ENCODE results near the gene DKC1. TPM values are rescaled to one million over a fixed set of nuclear protein-coding genes. Genes with fewer than 3 reads are reported as not detected.

Gene DKC1
- total and polyA plus RNA-seq, 2 of the 4 experiments (the other 2 are of a cell fraction), result 49.9 to 63.8 TPM

GRCh38 chrX:154738011-154738738, 24.5 kb upstream of the DKC1 start:
- Histone ChIP-seq H3K23ac (ENCODE audit: low read depth, low read length) (no peak overlapping the region), H4K8ac (ENCODE audit: low read depth in 2 of 2, low read length in 2 of 2) (0 out of 4 replicates have a peak overlapping the region, but pooled peaks of 1 of the 2 experiments have one; percentile 20), H3K4me3 (ENCODE audit: insufficient read depth, low read depth, low read length) (no peak overlapping the region), H4K20me1 (ENCODE audit: insufficient read depth, low read length) (no peaks in the 10 kb centered on the region), H3K4ac (ENCODE audit: low read depth, low read length) (peak overlapping the region; percentile 40; the same call in 1 of the 2 replicates), H2BK20ac (ENCODE audit: low read depth, low read length) (0 out of 2 replicates have a peak overlapping the region, but pooled peaks have one; percentile 12), H2BK120ac (ENCODE audit: low read depth, low read length) (no peak overlapping the region; the same call in 1 of the 2 replicates), H3K9me1 (ENCODE audit: insufficient read depth, low read length) (no peaks in the 10 kb centered on the region), H2BK5ac (ENCODE audit: low read depth, low read length, poor library complexity, severe bottlenecking) (peak overlapping the region; percentile 75), H3K18ac (ENCODE audit: low read depth, low read length) (no peak overlapping the region; the same call in 1 of the 2 replicates), H3K9ac (ENCODE audit: low read depth, low read length) (no peak overlapping the region), H4K5ac (ENCODE audit: low read depth, low read length) (no peak overlapping the region), H3K27ac (ENCODE audit: insufficient read depth, low read length) (no peak overlapping the region), H3K4me2 (ENCODE audit: low read depth, low read length) (no peak overlapping the region), H4K91ac (ENCODE audit: insufficient read depth, low read depth, low read length) (0 out of 2 replicates have a peak overlapping the region, but pooled peaks have one; percentile 4), H3K14ac (replicated peaks; ENCODE audit: low read depth, low read length) (no peak overlapping the region), H2BK15ac (ENCODE audit: low read depth, low read length) (no peak overlapping the region; the same call in 2 of the 3 replicates), H2AFZ (replicated peaks; ENCODE audit: low read length, poor library complexity) (no peak overlapping the region), H3K36me3 (ENCODE audit: control insufficient read depth, insufficient read depth, low read length) (no peaks in the 10 kb centered on the region), H3K9me3 (ENCODE audit: control insufficient read depth, insufficient read depth, low read length) (no peaks in the 10 kb centered on the region), H2AK9ac (replicated peaks; ENCODE audit: low read depth, low read length, poor library complexity) (no peak overlapping the region), H3K4me1 (ENCODE audit: control insufficient read depth, insufficient read depth, low read length) (peaks cover 7% of the 10 kb centered on the region), H3K27me3 (ENCODE audit: control insufficient read depth, insufficient read depth, low read length) (no peaks in the 10 kb centered on the region), H3K79me1 (ENCODE audit: low read depth in 1 of 2, low read length in 2 of 2) (peaks cover 0 to 3% of the 10 kb centered on the region in 2 experiments; a peak in 1 of 4 replicates), H3K56ac (ENCODE audit: extremely low read depth, insufficient read depth, low read length) (peak overlapping the region; percentile 46; the same call in 1 of the 2 replicates), H2AK5ac (ENCODE audit: low read depth, low read length) (no peak overlapping the region)
- POLR2A ChIA-PET (ENCODE audit: unreplicated experiment), result interaction anchor here (0.5 kb wide), 1 partner anchor 12 kb away, joined by 3 read pairs; no protein-coding TSS in a partner anchor
- DNase-seq (peak; percentile 92), ATAC-seq (ENCODE audit: low read depth) (peak; percentile 51)
- CTCF ChIA-PET, result interaction anchor here (1.1 kb wide), 1 partner anchor 11 kb away, joined by 7 read pairs; no protein-coding TSS in a partner anchor
- 50 to 100% methylated on average over 1 of the region's 8 CpGs for WGBS, 2 experiments (ENCODE audit: extremely low coverage in 2 of 2, insufficient read length in 1 of 2)
- BruUV-seq (replicated peaks), result no TSS peak
- intact Hi-C loops (cut with micrococcal nuclease), result no loop called here
- in situ Hi-C loops (cut with MboI; ENCODE audit: low sequenced_read_pairs), result loop anchor here (25.0 kb wide), 1 partner anchor 151 kb away; the partner anchor contains the start of gene CTAG1A
- dilution Hi-C loops (cut with HindIII; ENCODE audit: low sequenced_read_pairs, unreplicated experiment), result no loop called here
- no peak for TF ChIP-seq POLR2A (IDR thresholded peaks at IDR 0.05; ENCODE audit: low read depth, low read length)
- 0 out of 2 replicates have a peak, but pooled peaks have one; percentile 29 for TF ChIP-seq FOS (IDR thresholded peaks at IDR 0.05; ENCODE audit: low read depth, low read length)
- no peak for TF ChIP-seq USF2 (IDR thresholded peaks at IDR 0.05; ENCODE audit: low read depth, low read length)
- peak; percentile 86 for TF ChIP-seq MXI1 (IDR thresholded peaks at IDR 0.05; ENCODE audit: borderline replicate concordance, low read depth, low read length)
